Spleen (tissue), 11 donors: ENCODE data around the gene TSKS. TPM values are rescaled to one million over a fixed set of nuclear protein-coding genes. Genes with fewer than 3 reads are reported as not detected.

Experiments used
- DNase-seq: peaks from one replicate; pipeline ENCODE4 v3.0.0-alpha.2; 2020
- H3K27ac ChIP-seq, 8 donors: fragments of 200-600 bp; sonication (generic) in 7 of 8; 1 replicate in 4 of 8; 2 replicates in 4 of 8; pipeline versions ENCODE4 v1.5.0 to v1.8.0; 2016 to 2021; ENCODE audit warnings: inconsistent platforms in 4 of 8, mild to moderate bottlenecking in 4 of 8, moderate library complexity in 1 of 8
- H3K27me3 ChIP-seq, 7 donors: fragments of 200-600 bp; sonication (generic) in 6 of 7; replicated peaks in 1 of 7; 1 replicate in 4 of 7; 2 replicates in 3 of 7; pipeline versions ENCODE4 v1.5.0 to v1.8.0; 2016 to 2021; ENCODE audit warnings: inconsistent platforms in 3 of 7, mild to moderate bottlenecking in 1 of 7
- H3K36me3 ChIP-seq, 6 donors: fragments of 200-600 bp; sonication (generic) in 5 of 6; 1 replicate in 4 of 6; 2 replicates in 2 of 6; pipeline versions ENCODE4 v1.5.0 to v1.8.0; 2016 to 2021; ENCODE audit warnings: inconsistent platforms in 2 of 6
- H3K4me1 ChIP-seq, 6 donors: fragments of 200-600 bp; sonication (generic) in 5 of 6; 1 replicate in 3 of 6; 2 replicates in 3 of 6; pipeline versions ENCODE4 v1.5.0 to v1.8.0; 2016 to 2021; ENCODE audit warnings: inconsistent platforms in 3 of 6
- H3K4me3 ChIP-seq, 8 donors: fragments of 200-600 bp; sonication (generic) in 7 of 8; 1 replicate in 4 of 8; 2 replicates in 4 of 8; pipeline versions ENCODE4 v1.5.0 to v1.8.0; 2016 to 2021; ENCODE audit warnings: inconsistent platforms in 4 of 8, mild to moderate bottlenecking in 4 of 8, moderate library complexity in 2 of 8
- H3K9me3 ChIP-seq, 8 donors: fragments of 200-600 bp; sonication (generic) in 7 of 8; 1 replicate in 4 of 8; 2 replicates in 4 of 8; pipeline versions ENCODE4 v1.5.0 to v1.8.0; 2016 to 2021; ENCODE audit warnings: inconsistent platforms in 4 of 8
- CTCF ChIP-seq, 11 experiments: fragments of 200-600 bp in 7 of 11; fragments of 450-650 bp in 4 of 11; sonication (generic) in 4 of 11; IDR thresholded peaks in 8 of 11; conservative IDR thresholded peaks in 3 of 11; 1 replicate in 7 of 11; 2 replicates in 4 of 11; pipeline versions ENCODE4 v1.4.0 to v1.8.0; 2016 to 2021; ENCODE audit warnings: antibody characterized with exemption in 11 of 11, inconsistent platforms in 4 of 11, mild to moderate bottlenecking in 1 of 11
- POLR2A ChIP-seq, 3 donors: fragments of 450-650 bp; IDR thresholded peaks; one replicate each; pipeline ENCODE4 v1.5.1; 2017; ENCODE audit warnings: antibody characterized with exemption in 3 of 3, mild to moderate bottlenecking in 1 of 3
- POLR2AphosphoS5 ChIP-seq, 3 donors: sonication (generic); formaldehyde crosslinking; IDR thresholded peaks; one replicate each; pipeline ENCODE4 v1.5.1; 2017; ENCODE audit warnings: antibody characterized with exemption in 3 of 3
- WGBS, 5 donors: extraction: QIAGEN DNeasy Blood & Tissue Kit in 3 of 5; methylation state at CpG; one replicate each; pipeline versions ENCODE4 v1.1.5 to v1.1.7; 2013 to 2018; 5-methylcytosine and 5-hydroxymethylcytosine counted together
- intact Hi-C: fragments of 100-400 bp; cut with DNase I; formaldehyde crosslinking; loops from one replicate; pipeline ENCODE4 v1.15.0; 2023; ENCODE audit warnings: low total_unique reads
- polyA plus RNA-seq, 3 donors: library from polyadenylated mRNA; stranded (reverse); fragments of 200-250 nt; gene quantifications; one replicate each; pipeline ENCODE4 v1.2.1, GENCODE V29; 2013
- total RNA-seq, 7 donors: library from RNA; depleted of rRNA in 3 of 7; stranded (reverse); fragments of >200 nt in 3 of 7; fragmentation: NEBNext Ultra II Directional in 4 of 7; extraction: Animal tissue kit (Norgen Biotek cat#: 25700) in 4 of 7; gene quantifications; one replicate each; pipeline versions ENCODE4 v1.1.0 to v1.2.1, GENCODE V29; 2016 to 2021
- donor health status: healthy with polysubstance abuse.
- donor health status: DM: no; HTN: no; CAD: no; lungs with moderate emphysema.
- donor health status: DM: no; HTN: no; CAD: no.
- donor health status: Bipolar disorder and iron deficiency.
- donor health status: healthy.
- donor health status: DM: no; HTN: no; CAD: no.
- donor health status: DM: yes; HTN: yes; CAD: no.

The TSKS gene
- total and polyA plus RNA-seq, 10 donors, result 0.26 to 2.1 (median 0.88) TPM; not detected in 4

- H3K36me3 ChIP-seq, result peaks cover 27 to 100% (median 99%) of the 10 kb centered on the region in 6 donors
- no peak for DNase-seq
- peaks cover 0 to 6% (median 0%) of the 10 kb centered on the region in 6 donors for H3K4me1 ChIP-seq
- intact Hi-C loops, result no loop called here
- peak in 2 of 3 donors; percentile 4 to 56 for TF ChIP-seq POLR2AphosphoS5 (IDR thresholded peaks at IDR 0.05)
- peak in 1 of 11 experiments; percentile 8 for TF ChIP-seq CTCF (IDR thresholded peaks at IDR 0.05 in 8 of 11, conservative IDR thresholded peaks at IDR 0.05 in 3 of 11)
- TF ChIP-seq POLR2A (IDR thresholded peaks at IDR 0.05), result no peak
- no peaks in the 10 kb centered on the region for H3K27me3 ChIP-seq
- WGBS, 5 donors, result 94 to 98% (median 95%) methylated on average over 23 to 25 of the region's 25 CpGs
- no peak overlapping the region for H3K27ac ChIP-seq
- no peaks in the 10 kb centered on the region for H3K9me3 ChIP-seq
- H3K4me3 ChIP-seq, result no peak overlapping the region
These were observed 36.8 kb upstream of the TSKS start for GRCh38 chr19:49799798-49800376.

- DNase-seq, result no peak
- Histone ChIP-seq H3K9me3 (no peaks in the 10 kb centered on the region), H3K4me1 (peaks cover 0 to 6% (median 0%) of the 10 kb centered on the region in 6 donors), H3K36me3 (peaks cover 27 to 100% (median 99%) of the 10 kb centered on the region in 6 donors), H3K27ac (no peak overlapping the region), H3K27me3 (no peaks in the 10 kb centered on the region), H3K4me3 (no peak overlapping the region)
- peak in 2 of 3 donors; percentile 20 to 67 for TF ChIP-seq POLR2AphosphoS5 (IDR thresholded peaks at IDR 0.05)
- TF ChIP-seq CTCF (IDR thresholded peaks at IDR 0.05 in 8 of 11, conservative IDR thresholded peaks at IDR 0.05 in 3 of 11), result no peak
- no peak for TF ChIP-seq POLR2A (IDR thresholded peaks at IDR 0.05)
- intact Hi-C loops, result no loop called here
- WGBS, 5 donors, result 95 to 97% (median 96%) methylated on average over 27 to 28 of the region's 28 CpGs
These were observed 36.2 kb upstream of the TSKS start for GRCh38 chr19:49799271-49799797.

- H3K9me3 ChIP-seq, result no peaks in the 10 kb centered on the region
- H3K27ac ChIP-seq, result no peak overlapping the region
- intact Hi-C loops, result no loop called here
- peaks cover 0 to 6% (median 0%) of the 10 kb centered on the region in 6 donors for H3K4me1 ChIP-seq
- no peaks in the 10 kb centered on the region for H3K27me3 ChIP-seq
- 93 to 98% (median 95%) methylated on average over 4 to 11 of the region's 11 CpGs for WGBS, 5 donors
- no peak overlapping the region for H3K4me3 ChIP-seq
- TF ChIP-seq POLR2A (IDR thresholded peaks at IDR 0.05), result no peak
- no peak for TF ChIP-seq POLR2AphosphoS5 (IDR thresholded peaks at IDR 0.05)
- TF ChIP-seq CTCF (IDR thresholded peaks at IDR 0.05 in 8 of 11, conservative IDR thresholded peaks at IDR 0.05 in 3 of 11), result no peak
- DNase-seq, result no peak
- H3K36me3 ChIP-seq, result peaks cover 27 to 100% (median 99%) of the 10 kb centered on the region in 6 donors
These were observed 35.5 kb upstream of the TSKS start for GRCh38 chr19:49798574-49798973.

GRCh38 chr19:49795615-49796014 is 32.5 kb upstream of the TSKS start:
- H3K4me3 ChIP-seq, result no peak overlapping the region
- peaks cover 0 to 20% (median 6%) of the 10 kb centered on the region in 6 donors for H3K4me1 ChIP-seq
- TF ChIP-seq CTCF (IDR thresholded peaks at IDR 0.05 in 8 of 11, conservative IDR thresholded peaks at IDR 0.05 in 3 of 11) (no peak), POLR2AphosphoS5 (IDR thresholded peaks at IDR 0.05) (peak in 1 of 3 donors; percentile 33)
- no peaks in the 10 kb centered on the region for H3K9me3 ChIP-seq
- H3K27me3 ChIP-seq, result no peaks in the 10 kb centered on the region
- DNase-seq, result no peak
- intact Hi-C loops, result no loop called here
- WGBS, 5 donors, result 93 to 97% (median 96%) methylated on average over 13 to 20 of the region's 20 CpGs
- H3K36me3 ChIP-seq, result peaks cover 29 to 100% (median 96%) of the 10 kb centered on the region in 6 donors
- no peak overlapping the region for H3K27ac ChIP-seq
